ENCODE data around the gene CBX7. TPM values are rescaled to one million over a fixed set of nuclear protein-coding genes. Genes with fewer than 3 reads are reported as not detected.

CBX7 gene
- total and polyA plus RNA-seq, 2 of the 8 experiments (the other 6 are each of a cell fraction or from before 2014, with no cell fraction given) = 6.9 to 8.7 TPM

DNA sequence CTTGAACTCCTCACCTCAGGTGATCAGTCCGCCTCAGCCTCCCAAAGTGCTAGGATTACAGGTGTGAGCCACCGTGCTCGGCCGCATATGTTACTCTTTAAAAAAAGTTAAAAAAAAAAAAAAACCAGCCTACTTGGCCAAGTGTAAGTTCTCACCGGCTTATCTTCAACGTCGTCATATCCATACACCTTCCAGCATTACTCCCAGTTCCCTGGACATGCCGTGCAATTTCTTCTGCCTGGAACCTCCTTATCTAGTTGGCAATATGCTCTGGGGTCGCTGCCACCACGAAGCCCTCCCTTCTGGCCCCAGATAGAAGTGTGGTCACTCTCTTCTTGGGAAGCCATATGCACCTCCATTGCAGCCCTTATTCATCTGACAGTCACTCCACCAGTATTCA is 36.3 kb upstream of the CBX7 start:
- no peak overlapping the region for H2BK120ac ChIP-seq (replicated peaks; ENCODE audit: low read depth, low read length)
- H3K23me2 ChIP-seq (ENCODE audit: low read depth, low read length) = no peaks in the 10 kb centered on the region
- H2AK5ac ChIP-seq (ENCODE audit: low read depth, low read length) = no peak overlapping the region
- no peak overlapping the region for H3K4me3 ChIP-seq (ENCODE audit: extremely low read depth in 1 of 4, insufficient read depth in 2 of 4, low read depth in 3 of 4, low read length in 4 of 4)
- H3K79me2 ChIP-seq (ENCODE audit: control insufficient read depth in 1 of 2, insufficient read depth in 2 of 2, low read length in 2 of 2) = no peaks in the 10 kb centered on the region
- peaks cover 0 to 4% (median 0%) of the 10 kb centered on the region in 4 experiments; a peak in 2 of 7 replicates for H3K4me1 ChIP-seq (replicated peaks in 1 of 4; ENCODE audit: control insufficient read depth in 3 of 4, insufficient read depth in 4 of 4, low read length in 3 of 4)
- no peak overlapping the region for H3K18ac ChIP-seq (ENCODE audit: extremely low read depth, low read length)
- no peak for DNase-seq (ENCODE audit: low read depth in 1 of 2, low spot score in 2 of 2)
- FAIRE-seq = no peak
- H3K36me3 ChIP-seq (ENCODE audit: control insufficient read depth in 2 of 4, insufficient read depth in 4 of 4, low read length in 3 of 4) = no peaks in the 10 kb centered on the region
- H2AFZ ChIP-seq (ENCODE audit: low read length) = no peak overlapping the region
- no peaks in the 10 kb centered on the region for H3K27me3 ChIP-seq (replicated peaks in 1 of 4; ENCODE audit: control insufficient read depth in 3 of 4, extremely low read depth in 1 of 4, insufficient read depth in 3 of 4, low read length in 3 of 4)
- no peak overlapping the region for H3K27ac ChIP-seq (ENCODE audit: low read depth, low read length)
- H3K9me3 ChIP-seq (ENCODE audit: insufficient read depth in 2 of 2, low read depth in 1 of 2, low read length in 1 of 2) = peaks cover 2 to 9% of the 10 kb centered on the region in 2 experiments
- no peak overlapping the region for H3K4ac ChIP-seq (replicated peaks; ENCODE audit: insufficient read length, low read depth, low read length)
- H3K79me1 ChIP-seq (ENCODE audit: low read depth, low read length) = no peaks in the 10 kb centered on the region
- no peak overlapping the region for H4K8ac ChIP-seq (ENCODE audit: extremely low read depth, insufficient read depth, low read length)
- no peak overlapping the region for H2BK15ac ChIP-seq (ENCODE audit: low read length)
- no peak overlapping the region for H2BK12ac ChIP-seq (ENCODE audit: low read depth, low read length)
- no peaks in the 10 kb centered on the region for H4K20me1 ChIP-seq (replicated peaks in 1 of 2; ENCODE audit: control insufficient read depth in 1 of 2, insufficient read depth in 2 of 2, low read length in 2 of 2)
- H3K14ac ChIP-seq (ENCODE audit: insufficient read length) = no peak overlapping the region
- H3K4me2 ChIP-seq (ENCODE audit: insufficient read depth in 1 of 2, low read depth in 2 of 2, low read length in 2 of 2) = no peak overlapping the region
- no peak overlapping the region for H2BK5ac ChIP-seq (ENCODE audit: low read depth, low read length)
- ChIA-PET POLR2A (ENCODE audit: partially characterized antibody) (interaction anchor here (1.3 kb wide), 3 partner anchors 9 to 26 kb away, joined by 3 to 7 read pairs (median 6); no protein-coding TSS in a partner anchor), CTCF (ENCODE audit: partially characterized antibody) (interaction anchor here (2.3 kb wide), 1 partner anchor 26 kb away, joined by 14 read pairs; no protein-coding TSS in a partner anchor)
- WGBS, 2 experiments (ENCODE audit: extremely low coverage in 1 of 2, insufficient coverage in 1 of 2, insufficient read length in 1 of 2, insufficient replicate concordance in 2 of 2, low coverage in 1 of 2, low lambda C conversion rate in 2 of 2, missing lambda C conversion rate in 1 of 2) = 95% methylated on average over 9 of the region's 10 CpGs; no CpG with 5 or more reads in 1 of the 2 experiments
- no peak overlapping the region for H3K56ac ChIP-seq (replicated peaks; ENCODE audit: insufficient read length, low read depth, low read length)
- no peak overlapping the region for H3K23ac ChIP-seq (ENCODE audit: insufficient read length)
- no peak overlapping the region for H4K91ac ChIP-seq (replicated peaks; ENCODE audit: insufficient read length, low read length)
- no peak overlapping the region for H4K5ac ChIP-seq (ENCODE audit: insufficient read length, low read depth, low read length)
- no peak overlapping the region for H3K9ac ChIP-seq (replicated peaks in 1 of 4; ENCODE audit: extremely low read depth in 1 of 4, low read depth in 3 of 4, low read length in 3 of 4)
- no peak overlapping the region for H2BK20ac ChIP-seq (ENCODE audit: low read length)
- TF ChIP-seq POLR2A (IDR thresholded peaks at IDR 0.05; ENCODE audit: control extremely low read depth in 1 of 2, low read depth in 2 of 2, low read length in 2 of 2) (no peak), MAFK (IDR thresholded peaks at IDR 0.05; ENCODE audit: low read depth, low read length) (no peak), RAD21 (IDR thresholded peaks at IDR 0.05 in 1 of 2, conservative IDR thresholded peaks at IDR 0.05 in 1 of 2; ENCODE audit: low read depth in 2 of 2, low read length in 2 of 2) (no peak), BRCA1 (IDR thresholded peaks at IDR 0.05; ENCODE audit: low read depth, low read length) (no peak), TAF7 (optimal IDR thresholded peaks at IDR 0.05; ENCODE audit: borderline replicate concordance, low read depth, low read length) (no peak), ASH2L (IDR thresholded peaks at IDR 0.05; ENCODE audit: low read length) (no peak), SIRT6 (IDR thresholded peaks at IDR 0.05; ENCODE audit: low read length) (no peak)
- TF ChIP-seq, protein P1, sequence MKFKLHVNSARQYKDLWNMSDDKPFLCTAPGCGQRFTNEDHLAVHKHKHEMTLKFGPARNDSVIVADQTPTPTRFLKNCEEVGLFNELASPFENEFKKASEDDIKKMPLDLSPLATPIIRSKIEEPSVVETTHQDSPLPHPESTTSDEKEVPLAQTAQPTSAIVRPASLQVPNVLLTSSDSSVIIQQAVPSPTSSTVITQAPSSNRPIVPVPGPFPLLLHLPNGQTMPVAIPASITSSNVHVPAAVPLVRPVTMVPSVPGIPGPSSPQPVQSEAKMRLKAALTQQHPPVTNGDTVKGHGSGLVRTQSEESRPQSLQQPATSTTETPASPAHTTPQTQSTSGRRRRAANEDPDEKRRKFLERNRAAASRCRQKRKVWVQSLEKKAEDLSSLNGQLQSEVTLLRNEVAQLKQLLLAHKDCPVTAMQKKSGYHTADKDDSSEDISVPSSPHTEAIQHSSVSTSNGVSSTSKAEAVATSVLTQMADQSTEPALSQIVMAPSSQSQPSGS (IDR thresholded peaks at IDR 0.05; ENCODE audit: low read length) = no peak
- TF ChIP-seq, protein P2, sequence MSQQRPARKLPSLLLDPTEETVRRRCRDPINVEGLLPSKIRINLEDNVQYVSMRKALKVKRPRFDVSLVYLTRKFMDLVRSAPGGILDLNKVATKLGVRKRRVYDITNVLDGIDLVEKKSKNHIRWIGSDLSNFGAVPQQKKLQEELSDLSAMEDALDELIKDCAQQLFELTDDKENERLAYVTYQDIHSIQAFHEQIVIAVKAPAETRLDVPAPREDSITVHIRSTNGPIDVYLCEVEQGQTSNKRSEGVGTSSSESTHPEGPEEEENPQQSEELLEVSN (IDR thresholded peaks at IDR 0.05) = no peak
